GM12891 (cell line): ENCODE data around the gene LAMA5.

ENCODE experiments used
- PAX5 ChIP-seq: IDR thresholded peaks from 2 replicates; pipeline ENCODE4 v1.6.1; 2011; ENCODE audit warnings: low read length, moderate library complexity, mild to moderate bottlenecking; ENCODE audit not compliant: insufficient read depth, severe bottlenecking
- POLR2A ChIP-seq: IDR thresholded peaks from 2 replicates; pipeline ENCODE4 v1.6.1; 2011; ENCODE audit warnings: low read depth, low read length, control low read depth
- POLR2AphosphoS5 ChIP-seq: IDR thresholded peaks from 2 replicates; pipeline ENCODE4 v1.6.1; 2011; ENCODE audit warnings: low read depth, low read length, control low read depth
- POU2F2 ChIP-seq: IDR thresholded peaks from 2 replicates; pipeline ENCODE4 v1.6.1; 2011; ENCODE audit warnings: low read depth, mild to moderate bottlenecking, control low read depth, low read length, moderate library complexity
- SPI1 ChIP-seq: IDR thresholded peaks from 2 replicates; pipeline ENCODE4 v1.6.1; 2011; ENCODE audit warnings: low read depth, low read length, control low read depth
- TAF1 ChIP-seq: IDR thresholded peaks from 2 replicates; pipeline ENCODE4 v1.6.1; 2011; ENCODE audit warnings: low read depth, low read length, control low read depth

DNA sequence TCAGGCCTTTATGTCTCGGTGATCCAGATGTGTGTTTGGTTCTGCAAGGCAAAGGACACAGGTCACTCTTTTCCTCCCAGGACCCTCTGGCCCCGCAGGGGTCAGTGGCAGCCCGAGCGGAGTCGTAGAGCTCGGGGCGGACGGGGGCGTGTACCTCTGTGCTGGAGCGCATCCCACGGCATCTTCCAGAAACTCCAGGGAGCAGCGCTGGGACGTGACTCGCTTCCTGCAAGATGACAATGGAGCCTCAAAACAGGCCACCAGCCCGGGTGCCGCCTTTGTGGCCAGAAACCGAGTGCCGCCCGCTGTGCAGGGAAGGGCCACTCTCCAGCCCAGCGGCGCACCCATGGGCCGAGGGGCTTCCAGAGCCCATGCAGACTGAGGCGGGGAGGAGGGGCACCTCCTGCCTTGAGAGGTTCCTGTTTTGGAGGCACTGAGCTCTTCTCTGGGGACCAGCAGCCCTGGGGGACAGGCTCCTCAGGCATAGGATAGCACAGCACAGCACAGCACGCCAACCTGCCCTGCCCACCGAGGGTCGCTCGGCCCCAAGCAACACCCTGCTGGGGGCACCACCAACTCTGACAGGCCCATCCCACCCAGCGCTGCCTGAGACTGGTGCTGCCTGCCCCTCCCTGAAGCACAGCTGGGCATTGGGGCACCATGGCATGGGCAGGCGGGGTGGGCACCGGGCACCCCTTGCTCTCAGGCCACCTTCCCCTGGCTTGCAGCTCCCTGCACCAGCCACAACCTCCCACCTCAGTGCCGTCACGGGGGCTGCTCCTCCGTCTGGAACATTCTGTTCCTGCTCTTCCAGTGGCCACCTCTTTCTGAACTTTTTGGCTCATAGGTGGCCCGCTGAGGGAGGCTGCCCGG is 29.5 kb upstream of the LAMA5 start:
- TF ChIP-seq POU2F2 (no peak), TAF1 (no peak), POLR2A (no peak), POLR2AphosphoS5 (no peak), SPI1 (no peak), PAX5 (no peak)
